ENCODE data around the gene ZNF544.
A peak's percentile ranks its signal among the peaks of the same experiment; 100 is the strongest.
"Not testable (repeated sequence)": the region's sequence is repeated elsewhere in the genome, so short reads cannot be mapped to it uniquely, and the experiment has no call there.

The ZNF544 gene

DNA sequence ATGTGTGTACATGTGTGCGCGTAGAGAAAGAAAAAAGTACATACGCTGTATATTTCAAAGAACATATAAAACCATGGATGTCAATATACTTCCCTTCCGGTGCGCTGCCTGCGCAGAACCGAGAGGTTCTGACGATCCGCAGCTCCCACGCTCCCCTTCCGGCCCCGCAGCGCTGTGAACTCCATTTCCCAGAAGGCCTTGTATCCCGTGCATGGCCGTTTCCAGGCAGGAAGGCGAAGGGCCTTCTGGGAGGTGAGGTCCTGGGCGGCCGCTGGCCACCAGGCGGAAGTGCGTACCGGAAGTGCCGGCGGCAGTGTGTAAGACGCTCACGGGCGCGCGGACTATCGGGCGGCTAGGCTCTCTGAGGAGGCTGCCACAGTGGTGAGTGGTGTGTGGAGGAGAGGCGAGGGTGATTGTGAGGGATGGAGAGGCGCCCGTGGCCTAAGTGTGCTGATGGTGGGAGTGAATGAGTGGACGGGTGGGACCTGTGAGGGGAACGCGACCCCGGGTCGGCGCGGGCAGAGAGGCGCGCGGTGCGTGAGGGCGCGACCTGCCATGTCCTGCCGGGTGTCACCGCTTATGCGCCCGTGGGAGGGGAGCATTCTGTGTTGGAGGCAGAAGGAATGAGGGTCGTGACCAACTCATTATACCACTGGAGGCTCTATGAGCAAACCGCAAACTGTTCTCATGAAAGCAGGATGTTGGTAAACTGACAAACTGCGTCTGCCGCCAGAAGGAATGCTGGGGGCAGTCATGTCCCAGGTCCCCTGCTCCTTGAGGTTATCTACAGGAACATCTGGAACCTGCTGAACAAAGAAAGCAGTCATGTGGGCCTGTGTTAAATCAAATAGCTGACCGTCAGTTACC is 76.6 kb downstream of the ZNF544 start, which contains the start of gene ERVK3-1:
Gene ERVK3-1, plus strand, starts transcription at position 313 of the 867 bp plus-strand sequence. CDS start 6,792 bp downstream, outside the sequence.
- Histone ChIP-seq H3K4me1 (ENCODE audit: low read length) (no peaks in the 10 kb centered on the region), H3K27ac (ENCODE audit: low read length) (peak within 1 kb of the TSS; percentile 45; the same call in 1 of the 2 replicates), H3K9me3 (replicated peaks; ENCODE audit: insufficient read depth, low read length) (no peaks in the 10 kb centered on the region), H2AFZ (ENCODE audit: low read length) (peak within 1 kb of the TSS; percentile 89), H3K27me3 (replicated peaks; ENCODE audit: insufficient read depth, low read length) (no peaks in the 10 kb centered on the region), H3F3A (ENCODE audit: insufficient read depth, low read length) (no peaks in the 10 kb centered on the region), H3K4me3 (ENCODE audit: low read length) (peak within 1 kb of the TSS; percentile 78), H4K20me1 (ENCODE audit: insufficient read depth, low read length) (no peaks in the 10 kb centered on the region), H3K9me2 (replicated peaks; ENCODE audit: insufficient read depth, low read length) (no peaks in the 10 kb centered on the region), H3K4me2 (ENCODE audit: low read depth, low read length) (peak within 1 kb of the TSS; percentile 78), H3K36me3 (replicated peaks; ENCODE audit: insufficient read depth, low read length) (peaks cover 16% of the 10 kb centered on the region; the same call in 1 of the 2 replicates), H3K79me2 (ENCODE audit: low read length) (peaks cover 27% of the 10 kb centered on the region), H3K9ac (ENCODE audit: low read length) (peak within 1 kb of the TSS; percentile 62)
- DNase-seq = peak; percentile 97
- TF ChIP-seq CTCF (IDR thresholded peaks at IDR 0.05; ENCODE audit: low read length) = no peak
- TF ChIP-seq EZH2phosphoT487 (IDR thresholded peaks at IDR 0.05; ENCODE audit: low read length) = no peak
- TF ChIP-seq EZH2 (optimal IDR thresholded peaks at IDR 0.05; ENCODE audit: low read depth, low read length) = no peak

DNA sequence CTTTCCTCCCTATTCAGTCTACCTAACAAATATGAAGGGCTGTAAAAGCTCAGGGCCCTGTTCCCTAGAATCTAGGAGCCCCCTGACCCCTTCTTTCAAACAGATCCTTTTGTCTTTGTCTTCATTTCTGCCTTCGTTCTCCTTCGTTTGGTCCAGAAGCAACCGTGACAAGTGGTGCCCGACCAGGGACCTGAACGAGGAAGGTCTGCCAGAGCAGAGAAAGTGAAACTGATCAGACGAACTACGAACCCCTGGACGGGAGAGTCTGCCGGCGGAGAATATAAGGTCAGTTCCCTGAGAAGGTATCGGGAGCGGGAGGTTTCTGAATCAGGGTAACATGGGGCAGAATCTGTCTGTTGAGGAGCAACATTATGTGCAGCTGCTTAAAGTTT is 77.2 kb downstream of the ZNF544 start:
- Histone ChIP-seq H3F3A (ENCODE audit: insufficient read depth, low read length) (no peaks in the 10 kb centered on the region), H3K27ac (ENCODE audit: low read length) (peak overlapping the region; percentile 45; the same call in 1 of the 2 replicates), H3K36me3 (replicated peaks; ENCODE audit: insufficient read depth, low read length) (peaks cover 16% of the 10 kb centered on the region; the same call in 1 of the 2 replicates), H3K4me2 (ENCODE audit: low read depth, low read length) (peak overlapping the region; percentile 78), H3K9me3 (replicated peaks; ENCODE audit: insufficient read depth, low read length) (no peaks in the 10 kb centered on the region), H3K27me3 (replicated peaks; ENCODE audit: insufficient read depth, low read length) (no peaks in the 10 kb centered on the region), H4K20me1 (ENCODE audit: insufficient read depth, low read length) (no peaks in the 10 kb centered on the region), H3K4me1 (ENCODE audit: low read length) (no peaks in the 10 kb centered on the region), H3K4me3 (ENCODE audit: low read length) (peak overlapping the region; percentile 78), H3K79me2 (ENCODE audit: low read length) (peaks cover 27% of the 10 kb centered on the region), H3K9me2 (replicated peaks; ENCODE audit: insufficient read depth, low read length) (no peaks in the 10 kb centered on the region), H3K9ac (ENCODE audit: low read length) (peak overlapping the region; percentile 62), H2AFZ (ENCODE audit: low read length) (peak overlapping the region; percentile 50; the same call in 1 of the 2 replicates)
- no peak for TF ChIP-seq CTCF (IDR thresholded peaks at IDR 0.05; ENCODE audit: low read length)
- TF ChIP-seq EZH2 (optimal IDR thresholded peaks at IDR 0.05; ENCODE audit: low read depth, low read length) = no peak
- TF ChIP-seq EZH2phosphoT487 (IDR thresholded peaks at IDR 0.05; ENCODE audit: low read length) = no peak
- DNase-seq = peak; percentile 39

DNA sequence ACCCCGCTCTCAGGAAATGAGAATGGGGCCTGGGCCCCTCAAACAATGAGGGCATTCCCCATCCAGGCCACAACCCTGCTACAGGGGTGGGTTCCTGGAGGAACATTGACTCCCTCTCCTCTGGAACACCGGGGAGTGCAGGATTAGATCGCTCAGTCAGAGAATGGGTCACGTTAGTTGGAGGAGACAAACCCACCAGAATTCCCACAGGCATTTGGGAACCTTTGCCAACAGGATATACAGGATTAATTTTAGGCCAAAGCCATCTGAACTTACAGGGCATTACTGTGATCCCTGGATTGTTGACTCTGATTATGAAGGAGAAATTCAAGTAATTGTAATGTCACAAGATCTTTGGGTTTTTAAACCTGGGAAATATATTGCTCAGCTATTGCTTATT is 79.0 kb downstream of the ZNF544 start:
- H3K79me2 ChIP-seq (ENCODE audit: low read length) = peaks cover 27% of the 10 kb centered on the region
- H3K36me3 ChIP-seq (replicated peaks; ENCODE audit: insufficient read depth, low read length) = peaks cover 26% of the 10 kb centered on the region

GRCh38 chr19:58310685-58311084 is 82.0 kb downstream of the ZNF544 start:
- not testable (repeated sequence) for H3K4me1 ChIP-seq (ENCODE audit: low read length); H3K27me3 ChIP-seq (replicated peaks; ENCODE audit: insufficient read depth, low read length); H3K9ac ChIP-seq (ENCODE audit: low read length); DNase-seq; H2AFZ ChIP-seq (ENCODE audit: low read length); H3K9me2 ChIP-seq (replicated peaks; ENCODE audit: insufficient read depth, low read length); H3K27ac ChIP-seq (ENCODE audit: low read length); H3K4me2 ChIP-seq (ENCODE audit: low read depth, low read length); H4K20me1 ChIP-seq (ENCODE audit: insufficient read depth, low read length); H3K9me3 ChIP-seq (replicated peaks; ENCODE audit: insufficient read depth, low read length); H3F3A ChIP-seq (ENCODE audit: insufficient read depth, low read length); H3K4me3 ChIP-seq (ENCODE audit: low read length)
- Histone ChIP-seq H3K79me2 (ENCODE audit: low read length) (peaks cover 24% of the 10 kb centered on the region), H3K36me3 (replicated peaks; ENCODE audit: insufficient read depth, low read length) (peaks cover 29% of the 10 kb centered on the region)

More for the DNA sequence above, 79.0 kb downstream of the ZNF544 start:
- no peaks in the 10 kb centered on the region for H3F3A ChIP-seq (ENCODE audit: insufficient read depth, low read length)
- H3K4me2 ChIP-seq (ENCODE audit: low read depth, low read length) = no peak overlapping the region
- H3K9me3 ChIP-seq (replicated peaks; ENCODE audit: insufficient read depth, low read length) = no peaks in the 10 kb centered on the region
- no peak overlapping the region for H2AFZ ChIP-seq (ENCODE audit: low read length)
- H3K4me3 ChIP-seq (ENCODE audit: low read length) = no peak overlapping the region
- no peaks in the 10 kb centered on the region for H3K9me2 ChIP-seq (replicated peaks; ENCODE audit: insufficient read depth, low read length)
- no peak for DNase-seq
- no peak overlapping the region for H3K9ac ChIP-seq (ENCODE audit: low read length)
- TF ChIP-seq CTCF (IDR thresholded peaks at IDR 0.05; ENCODE audit: low read length) = no peak
- TF ChIP-seq EZH2phosphoT487 (IDR thresholded peaks at IDR 0.05; ENCODE audit: low read length) = no peak
- TF ChIP-seq EZH2 (optimal IDR thresholded peaks at IDR 0.05; ENCODE audit: low read depth, low read length) = no peak
- H3K27me3 ChIP-seq (replicated peaks; ENCODE audit: insufficient read depth, low read length) = no peaks in the 10 kb centered on the region
- no peak overlapping the region for H3K27ac ChIP-seq (ENCODE audit: low read length)
- H3K4me1 ChIP-seq (ENCODE audit: low read length) = no peaks in the 10 kb centered on the region
- no peaks in the 10 kb centered on the region for H4K20me1 ChIP-seq (ENCODE audit: insufficient read depth, low read length)
